SK-N-MC (cell line): ENCODE results near the gene FAM47A.

ENCODE experiments used
- EZH2 ChIP-seq: fragments of 200-600 bp; sonication (generic); IDR thresholded peaks from one replicate; pipeline ENCODE4 v1.6.1; 2017; ENCODE audit warnings: antibody characterized with exemption
- POLR2AphosphoS5 ChIP-seq: IDR thresholded peaks from 2 replicates; pipeline ENCODE4 v1.6.1; 2012; ENCODE audit warnings: mild to moderate bottlenecking, low read depth, low read length, borderline replicate concordance

DNA sequence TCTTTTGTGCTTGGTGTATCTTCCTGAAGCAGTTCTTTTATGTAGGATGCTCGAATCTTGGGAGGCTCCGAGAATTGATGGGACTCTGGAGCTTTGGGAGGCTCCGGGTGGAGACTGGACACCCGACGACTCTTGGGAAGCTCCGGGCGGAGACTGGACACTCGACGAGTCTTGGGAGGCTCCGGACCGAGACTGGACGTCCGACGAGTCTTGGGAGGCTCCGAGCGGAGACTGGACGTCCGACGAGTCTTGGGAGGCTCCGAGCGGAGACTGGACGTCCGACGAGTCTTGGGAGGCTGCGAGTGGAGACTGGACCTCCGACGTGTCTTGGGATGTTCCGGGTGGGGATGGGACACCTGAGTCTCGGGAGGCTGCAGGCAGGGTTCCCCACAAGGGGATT is 1.6 kb downstream of the FAM47A start:
- TF ChIP-seq EZH2 (no peak), POLR2AphosphoS5 (no peak)
